ENCODE results near the gene TAS2R1.
A peak's percentile ranks its signal among the peaks of the same experiment; 100 is the strongest.
"Not testable (repeated sequence)": the region's sequence is repeated elsewhere in the genome, so short reads cannot be mapped to it uniquely, and the experiment has no call there.

The TAS2R1 gene

GRCh38 chr5:9621379-9621903 is 8.7 kb downstream of the TAS2R1 start:
- peak; percentile 56 for DNase-seq

- DNase-seq: no peak
Observed at GRCh38 chr5:9619331-9620092, 10.6 kb downstream of the TAS2R1 start.

DNA sequence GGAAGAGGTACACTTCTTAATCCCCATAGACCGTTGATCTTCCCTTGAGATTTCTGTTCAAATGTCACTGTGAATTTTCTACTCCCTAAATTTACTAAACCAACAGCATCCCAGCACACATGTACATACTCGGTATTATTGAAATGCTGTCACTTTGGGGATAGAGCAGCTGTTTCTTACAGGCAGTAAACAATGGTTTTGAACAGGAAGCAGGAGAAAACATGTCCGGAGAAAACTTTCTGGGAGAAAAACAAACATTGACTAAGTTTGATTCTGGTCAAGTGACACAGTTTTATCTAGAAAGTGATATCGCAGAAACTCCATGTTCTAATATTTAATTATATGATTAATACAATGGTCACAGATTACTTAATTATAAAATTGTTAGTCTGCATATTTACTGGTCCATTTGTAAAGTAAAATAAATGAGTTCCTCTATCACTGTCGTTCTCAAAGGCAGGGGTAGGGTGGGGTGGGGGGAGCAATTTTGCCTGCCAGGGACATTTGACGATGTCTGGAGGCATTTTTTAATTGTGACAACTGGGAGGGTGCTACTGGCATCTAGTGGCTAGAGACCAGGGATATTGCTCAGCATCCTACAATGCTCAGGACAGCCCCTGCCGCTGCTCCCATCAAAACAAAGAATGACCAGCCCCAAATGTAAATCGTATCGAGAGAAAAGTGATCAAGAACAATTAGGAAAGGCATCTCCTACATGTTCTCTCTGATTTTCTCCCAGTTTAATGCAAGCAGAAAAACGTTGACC is 12.2 kb downstream of the TAS2R1 start:
- no peak for DNase-seq

DNA sequence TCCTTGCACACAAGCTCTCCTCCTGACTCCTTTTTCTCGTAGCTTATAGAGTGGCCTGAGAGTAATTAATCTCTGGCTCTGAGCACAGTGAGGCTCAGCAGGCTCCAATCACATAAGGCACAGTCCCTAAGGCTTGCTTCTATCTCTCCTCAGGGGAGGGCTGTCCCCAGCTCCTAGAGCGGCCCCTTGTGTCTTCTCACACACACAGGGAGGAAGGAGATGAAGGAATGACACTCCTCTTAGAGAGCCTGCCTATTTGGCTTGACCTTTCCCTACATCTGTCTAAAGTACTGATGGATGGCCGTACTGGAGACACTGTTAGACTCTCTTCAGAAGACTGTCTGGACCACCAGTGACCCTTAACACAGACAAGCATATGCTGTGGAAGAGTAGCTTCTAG is 12.9 kb downstream of the TAS2R1 start:
- peak; percentile 29 for DNase-seq

GRCh38 chr5:9615331-9615730 is 14.8 kb downstream of the TAS2R1 start:
- no peak for DNase-seq

DNA sequence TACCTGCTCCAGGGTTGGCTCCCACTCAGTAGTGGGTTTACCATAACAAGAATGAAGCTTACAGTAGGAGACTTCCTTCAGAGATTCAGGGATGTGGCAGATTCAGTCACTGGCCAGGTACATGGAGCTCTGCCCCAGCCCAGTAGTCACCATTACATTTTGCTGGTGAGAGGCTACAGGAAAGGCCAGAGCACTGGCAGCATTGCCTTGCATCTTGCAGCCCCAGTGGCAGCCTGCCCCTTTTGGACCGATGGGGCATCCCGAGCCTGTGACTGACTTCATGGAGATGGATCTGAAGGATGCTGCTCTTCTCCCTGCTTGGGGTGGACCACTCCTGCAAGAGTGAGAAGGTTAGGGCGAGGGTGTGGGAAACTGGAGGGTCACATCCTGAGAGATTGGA is 16.8 kb downstream of the TAS2R1 start:
- no peak for DNase-seq

DNA sequence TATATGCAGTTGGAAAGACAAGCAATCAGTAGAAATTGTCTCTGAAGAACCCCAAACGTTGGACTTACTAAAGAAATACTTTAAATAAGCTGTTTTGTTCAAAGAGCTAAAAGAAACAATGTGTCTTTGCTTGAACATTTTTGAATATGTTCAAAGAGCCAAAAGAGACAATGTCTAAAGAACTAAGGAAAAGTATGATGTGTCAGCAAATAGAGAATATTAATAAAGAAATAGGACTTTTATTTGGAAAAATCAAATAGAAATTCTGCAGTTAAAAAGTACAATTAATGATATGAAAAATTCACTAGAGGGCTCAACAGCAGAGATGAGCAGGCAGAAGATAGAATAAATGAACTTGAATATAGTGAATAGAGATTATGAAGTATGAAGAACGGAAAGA is 19.2 kb downstream of the TAS2R1 start:
- DNase-seq: no peak

GRCh38 chr5:9610364-9610763 is 19.8 kb downstream of the TAS2R1 start:
- DNase-seq: no peak

DNA sequence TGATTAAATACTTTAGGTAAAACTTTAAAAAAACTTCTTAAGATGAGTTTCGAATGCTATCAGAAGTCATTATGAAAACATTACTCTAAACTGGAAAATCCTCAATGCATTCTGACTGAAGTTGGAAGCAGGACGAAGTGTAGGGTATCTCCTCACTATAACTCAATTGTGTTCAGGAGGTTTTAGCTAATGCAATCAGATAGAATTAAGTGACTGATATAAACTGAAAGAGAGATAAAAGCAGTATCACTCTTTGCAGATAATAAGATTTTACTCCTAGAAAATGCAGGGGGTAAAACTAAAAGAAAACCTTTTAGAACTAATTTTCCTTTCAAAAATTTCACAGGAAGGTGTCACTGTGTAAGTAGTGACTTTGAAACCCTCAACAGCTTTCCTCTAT is 22.1 kb downstream of the TAS2R1 start:
- no peak for DNase-seq

GRCh38 chr5:9605041-9605838 is 24.9 kb downstream of the TAS2R1 start:
- DNase-seq: no peak

DNA sequence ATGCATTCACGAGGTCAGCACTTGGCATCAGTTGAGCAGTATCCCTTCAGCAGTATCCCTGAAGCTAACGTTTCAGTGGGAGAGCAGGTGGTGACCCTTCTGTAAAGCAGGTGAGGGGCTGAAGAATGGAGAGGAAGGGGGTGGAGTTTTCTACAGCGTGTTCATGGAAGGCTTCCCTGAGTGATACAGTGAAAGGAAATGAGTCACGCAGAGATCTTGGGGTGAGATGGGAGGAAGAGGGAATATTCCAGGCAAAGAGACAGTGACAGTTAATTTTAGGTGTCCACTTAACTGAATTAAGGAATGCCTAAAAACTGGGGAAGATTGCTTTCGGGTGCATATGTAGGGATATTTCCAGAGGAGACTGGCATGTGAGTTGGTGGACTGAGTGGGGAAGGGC is 25.7 kb downstream of the TAS2R1 start:
- DNase-seq: no peak

DNA sequence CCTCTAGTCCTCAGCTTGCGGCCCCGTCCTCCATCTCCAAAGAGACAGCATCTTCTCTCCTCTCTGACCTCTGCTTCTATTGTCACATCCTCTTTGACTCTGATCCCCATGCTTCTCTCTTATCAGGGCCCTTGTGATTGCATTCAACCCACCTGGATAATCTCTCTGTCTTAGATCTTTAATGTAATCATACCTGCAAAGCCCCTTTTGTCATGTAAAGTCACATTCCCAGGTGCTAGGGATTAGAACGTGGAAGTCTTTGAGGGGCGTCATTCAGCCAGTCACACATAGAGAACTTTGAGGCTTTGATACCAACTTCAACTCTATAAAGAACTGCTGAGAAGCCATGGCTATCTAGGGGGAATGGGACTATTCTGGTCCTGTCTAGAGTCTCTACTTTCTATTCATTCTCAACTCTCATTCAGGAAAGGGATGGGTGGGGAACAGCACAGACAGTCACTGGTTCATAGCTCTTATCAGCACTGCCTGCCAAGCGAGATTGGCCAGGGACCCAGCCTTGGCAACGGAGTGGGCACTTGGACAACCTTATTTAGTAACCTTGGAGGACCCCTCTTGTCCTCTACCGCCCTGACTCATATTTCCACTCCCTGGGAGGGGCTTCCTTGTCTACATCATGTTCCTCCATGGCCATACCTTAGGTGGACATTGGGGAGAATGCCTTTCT is 29.0 kb downstream of the TAS2R1 start:
- DNase-seq: no peak

DNA sequence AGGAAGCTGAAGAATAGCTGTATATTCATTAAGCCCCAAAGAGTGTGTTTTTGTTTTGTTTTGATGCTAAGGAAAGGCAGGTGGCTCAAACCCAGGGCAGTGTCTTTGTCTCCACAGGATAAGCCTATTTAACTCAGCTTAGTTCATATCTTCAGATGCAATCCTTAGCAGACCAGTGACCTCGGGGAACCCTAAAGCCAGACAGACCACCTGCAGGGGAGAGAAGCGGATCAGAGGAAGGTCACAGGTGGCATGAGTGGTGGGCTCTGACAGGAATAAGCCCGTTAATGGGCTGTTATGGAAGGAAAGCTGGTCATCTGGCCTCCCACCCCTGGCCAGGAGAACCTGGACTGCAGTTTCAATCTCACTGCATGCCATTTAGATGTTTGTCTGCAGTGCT is 30.8 kb downstream of the TAS2R1 start:
- DNase-seq: no peak

DNA sequence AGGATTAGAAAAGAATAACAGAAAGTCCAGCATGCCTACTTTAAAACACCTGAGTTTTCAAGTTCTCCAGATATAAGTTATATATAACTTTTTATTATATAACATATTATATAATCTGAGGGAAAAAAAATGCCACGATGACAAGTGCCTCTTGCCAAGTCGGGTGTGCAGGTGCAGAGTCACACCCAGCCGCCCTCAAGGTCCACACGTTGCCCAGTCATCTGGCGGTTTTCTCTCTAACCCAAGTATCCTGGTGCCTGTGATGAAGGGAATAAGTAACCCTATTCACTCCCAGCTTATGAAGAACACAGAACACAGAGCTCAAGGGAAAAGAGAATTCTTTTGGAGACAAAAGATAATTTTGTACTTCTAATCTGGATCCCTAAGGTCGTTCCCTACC is 31.8 kb downstream of the TAS2R1 start:
- not testable (repeated sequence) for DNase-seq

DNA sequence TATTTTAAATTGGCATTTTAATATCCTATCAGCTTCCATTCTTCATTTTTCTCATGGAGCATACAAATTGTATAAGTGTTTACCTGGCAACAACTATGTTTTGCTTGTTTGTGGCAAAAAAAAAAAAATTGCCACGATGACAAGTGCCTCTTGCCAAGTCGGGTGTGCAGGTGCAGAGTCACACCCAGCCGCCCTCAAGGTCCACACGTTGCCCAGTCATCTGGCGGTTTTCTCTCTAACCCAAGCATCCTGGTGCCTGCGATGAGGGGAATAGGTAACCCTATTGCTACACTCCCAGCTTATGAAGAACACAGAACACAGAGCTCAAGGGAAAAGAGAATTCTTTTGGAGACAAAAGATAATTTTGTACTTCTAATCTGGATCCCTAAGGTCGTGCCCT is 32.8 kb downstream of the TAS2R1 start:
- not testable (repeated sequence) for DNase-seq

- no peak for DNase-seq
Observed at GRCh38 chr5:9596824-9597223, 33.3 kb downstream of the TAS2R1 start.

GRCh38 chr5:9596171-9596780 is 33.9 kb downstream of the TAS2R1 start:
- DNase-seq: peak; percentile 44

DNA sequence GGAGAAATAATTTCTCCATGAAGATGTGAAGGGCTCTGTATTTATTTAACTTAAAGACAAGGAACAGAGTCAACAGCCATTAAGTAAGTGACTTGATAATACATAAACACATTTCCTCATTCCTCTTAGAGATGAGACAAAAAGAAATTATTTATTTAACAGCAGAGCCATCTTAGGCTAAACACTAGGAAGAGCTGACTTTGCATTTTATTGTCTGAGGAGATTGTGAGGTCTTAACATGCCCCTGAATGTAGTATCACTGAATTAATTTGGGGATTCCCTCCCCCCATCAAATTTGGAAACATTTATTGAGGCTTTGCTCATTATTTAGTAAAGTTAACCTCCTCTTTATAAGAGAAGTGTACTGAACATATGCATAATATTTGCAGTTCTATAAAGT is 35.2 kb downstream of the TAS2R1 start:
- DNase-seq: no peak

GRCh38 chr5:9589049-9589835 is 40.9 kb downstream of the TAS2R1 start:
- no peak for DNase-seq

- DNase-seq: no peak
Observed at GRCh38 chr5:9588254-9588653, 41.9 kb downstream of the TAS2R1 start.

GRCh38 chr5:9587135-9587534 is 43.0 kb downstream of the TAS2R1 start:
- no peak for DNase-seq

Data from fibroblast of skin of abdomen (primary cell).